ENCODE measurements around the gene SORD. TPM values are rescaled to one million over a fixed set of nuclear protein-coding genes. Genes with fewer than 3 reads are reported as not detected.

SORD gene
- total RNA-seq, 1 experiment from 2014 or later, result 116 TPM

- ChIA-PET POLR2A (no interaction called here), CTCF (no interaction called here), RAD21 (ENCODE audit: low non-redundant PET in 1 of 2, low total read pairs in 2 of 2, uncharacterized antibody in 2 of 2, unreplicated experiment in 2 of 2) (no interaction called here)
- Histone ChIP-seq H3K9ac (ENCODE audit: low read length) (no peak overlapping the region), H3K9me2 (ENCODE audit: insufficient read depth) (no peaks in the 10 kb centered on the region), H3K4me1 (ENCODE audit: control insufficient read depth in 1 of 2, insufficient read depth in 2 of 2, low read length in 2 of 2) (peaks cover 0 to 7% of the 10 kb centered on the region in 2 experiments; a peak in 1 of 4 replicates), H3K9me3 (ENCODE audit: control insufficient read depth in 1 of 2, insufficient read depth in 1 of 2, low read depth in 1 of 2, low read length in 2 of 2) (no peaks in the 10 kb centered on the region), H3K79me2 (ENCODE audit: insufficient read depth, low read length) (no peaks in the 10 kb centered on the region), H3K4me2 (ENCODE audit: low read length) (no peak overlapping the region), H3K27ac (ENCODE audit: low read depth, low read length) (no peak overlapping the region), H3K27me3 (ENCODE audit: insufficient read depth, low read length) (peaks cover 14% of the 10 kb centered on the region; the same call in 1 of the 2 replicates), H4K20me1 (ENCODE audit: insufficient read depth) (no peaks in the 10 kb centered on the region), H2AFZ (ENCODE audit: low read depth, low read length, poor library complexity, severe bottlenecking) (no peak overlapping the region), H3K36me3 (ENCODE audit: control insufficient read depth in 1 of 2, insufficient read depth in 2 of 2, low read length in 2 of 2) (no peaks in the 10 kb centered on the region), H3K4me3 (replicated peaks in 1 of 2; ENCODE audit: low read depth in 1 of 2, low read length in 2 of 2) (no peak overlapping the region)
- intact Hi-C loops (cut with micrococcal nuclease), result no loop called here
- BruUV-seq (replicated peaks), result no TSS peak
- TF ChIP-seq ELF1 (IDR thresholded peaks at IDR 0.05; ENCODE audit: borderline replicate concordance, low read depth), result no peak
- TF ChIP-seq ZFX (IDR thresholded peaks at IDR 0.05), result no peak
- TF ChIP-seq POLR2A (IDR thresholded peaks at IDR 0.05; ENCODE audit: borderline replicate concordance, extremely low read depth, insufficient read depth, insufficient read length), result no peak
- TF ChIP-seq POLR2AphosphoS5 (IDR thresholded peaks at IDR 0.05; ENCODE audit: low read depth, low read length), result no peak
- TF ChIP-seq CEBPB (IDR thresholded peaks at IDR 0.05; ENCODE audit: low read depth), result no peak
- TF ChIP-seq, protein P1, sequence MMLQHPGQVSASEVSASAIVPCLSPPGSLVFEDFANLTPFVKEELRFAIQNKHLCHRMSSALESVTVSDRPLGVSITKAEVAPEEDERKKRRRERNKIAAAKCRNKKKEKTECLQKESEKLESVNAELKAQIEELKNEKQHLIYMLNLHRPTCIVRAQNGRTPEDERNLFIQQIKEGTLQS (IDR thresholded peaks at IDR 0.05), result no peak
- ATAC-seq (no peak), DNase-seq (ENCODE audit: low read depth, low spot score) (no peak)
Observed at GRCh38 chr15:45091576-45091975, 68.6 kb downstream of the SORD start.

DNA sequence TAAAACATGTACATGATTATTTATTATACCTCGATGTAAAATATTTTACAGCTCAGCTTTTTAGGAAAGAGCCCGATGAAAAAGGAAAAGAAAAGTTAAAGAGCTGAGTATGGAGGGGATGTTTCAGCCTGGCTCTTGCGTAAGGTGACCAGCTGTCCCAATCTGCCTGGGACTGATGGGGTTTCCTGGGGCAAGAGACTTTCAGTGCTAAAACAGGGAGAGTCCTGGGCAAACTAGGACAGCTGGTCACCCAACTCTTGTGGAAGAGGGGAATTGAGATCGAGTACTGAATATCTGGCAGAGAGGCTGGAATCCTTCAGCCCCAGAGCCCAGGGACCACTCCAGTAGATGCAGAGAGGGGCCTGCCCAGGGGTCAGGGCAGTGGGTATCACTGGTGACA is 70.0 kb downstream of the SORD start:
- Histone ChIP-seq H3K4me3 (replicated peaks in 1 of 2; ENCODE audit: low read depth in 1 of 2, low read length in 2 of 2) (no peak overlapping the region), H2AFZ (ENCODE audit: low read depth, low read length, poor library complexity, severe bottlenecking) (no peak overlapping the region), H3K79me2 (ENCODE audit: insufficient read depth, low read length) (no peaks in the 10 kb centered on the region), H3K4me1 (ENCODE audit: control insufficient read depth in 1 of 2, insufficient read depth in 2 of 2, low read length in 2 of 2) (peaks cover 0 to 7% of the 10 kb centered on the region in 2 experiments; a peak in 1 of 4 replicates), H3K27ac (ENCODE audit: low read depth, low read length) (no peak overlapping the region), H3K36me3 (ENCODE audit: control insufficient read depth in 1 of 2, insufficient read depth in 2 of 2, low read length in 2 of 2) (no peaks in the 10 kb centered on the region), H4K20me1 (ENCODE audit: insufficient read depth) (no peaks in the 10 kb centered on the region), H3K9me3 (ENCODE audit: control insufficient read depth in 1 of 2, insufficient read depth in 1 of 2, low read depth in 1 of 2, low read length in 2 of 2) (no peaks in the 10 kb centered on the region), H3K9me2 (ENCODE audit: insufficient read depth) (no peaks in the 10 kb centered on the region), H3K27me3 (ENCODE audit: insufficient read depth, low read length) (peaks cover 14% of the 10 kb centered on the region; the same call in 1 of the 2 replicates), H3K4me2 (ENCODE audit: low read length) (no peak overlapping the region), H3K9ac (ENCODE audit: low read length) (no peak overlapping the region)
- ChIA-PET POLR2A (no interaction called here), RAD21 (ENCODE audit: low non-redundant PET in 1 of 2, low total read pairs in 2 of 2, uncharacterized antibody in 2 of 2, unreplicated experiment in 2 of 2) (no interaction called here), CTCF (no interaction called here)
- no TSS peak for BruUV-seq (replicated peaks)
- ATAC-seq, result no peak
- no peak for DNase-seq (ENCODE audit: low read depth, low spot score)
- intact Hi-C loops (cut with micrococcal nuclease), result no loop called here
- TF ChIP-seq YY1 (IDR thresholded peaks at IDR 0.05; ENCODE audit: extremely low read depth, insufficient replicate concordance, low read depth, low read length) (no peak), ELF1 (IDR thresholded peaks at IDR 0.05; ENCODE audit: borderline replicate concordance, low read depth) (no peak), CEBPB (IDR thresholded peaks at IDR 0.05; ENCODE audit: low read depth) (no peak), FOSL1 (IDR thresholded peaks at IDR 0.05; ENCODE audit: low read depth) (no peak), ZBTB33 (IDR thresholded peaks at IDR 0.05; ENCODE audit: extremely low read depth, insufficient replicate concordance, low read length) (no peak), CTCF (IDR thresholded peaks at IDR 0.05 in 2 of 3, conservative IDR thresholded peaks at IDR 0.05 in 1 of 3; ENCODE audit: borderline replicate concordance in 1 of 3, insufficient read depth in 1 of 3, low read depth in 2 of 3, low read length in 2 of 3) (no peak)

Data from HCT116 (cell line).